Panc1 (cell line): Measurements from ENCODE around the gene EIF3B. TPM values are rescaled to one million over a fixed set of nuclear protein-coding genes. Genes with fewer than 3 reads are reported as not detected.

Experiments used
- ATAC-seq: fragments of 200-7000 bp; cut with Tn5 transposase; 2 replicates; pipeline ENCODE4 v1.9.1; 2020; ENCODE audit warnings: mild to moderate bottlenecking, moderate library complexity
- BruUV-seq: library from RNA; stranded (reverse); fragments of 400-500 nt; replicated peaks from 2 replicates; lab custom pipeline; 2021; lab: Mats Ljungman, UMichigan
- CTCF ChIA-PET: fragments of 300-600 bp; sonication (Branson Sonifier 250); formaldehyde crosslinking; loops from one replicate; lab custom pipeline; 2022; ENCODE audit warnings: antibody characterized with exemption; lab: Charles Lee
- POLR2A ChIA-PET: fragments of 300-600 bp; sonication (Branson Sonifier 250); formaldehyde crosslinking; loops from one replicate; lab custom pipeline; 2022; ENCODE audit warnings: antibody characterized with exemption; lab: Charles Lee
- DNase-seq: peaks from one replicate; pipeline ENCODE4 v3.0.0-alpha.2; 2010; ENCODE audit warnings: low read depth, low spot score
- H3K27ac ChIP-seq: 2 replicates; pipeline ENCODE4 v1.5.1; 2011; ENCODE audit warnings: mild to moderate bottlenecking, low read length, inconsistent platforms
- H3K27me3 ChIP-seq: fragments of 200-500 bp; sonication (Bioruptor generic); 2 replicates; pipeline ENCODE4 v1.6.0; 2014; ENCODE audit warnings: low read length, inconsistent platforms; ENCODE audit not compliant: control insufficient read depth, insufficient read depth
- H3K36me3 ChIP-seq: fragments of 200-500 bp; sonication (Bioruptor generic); 2 replicates; pipeline ENCODE4 v1.5.1; 2014; ENCODE audit warnings: inconsistent platforms, mild to moderate bottlenecking, low read length, moderate library complexity; ENCODE audit not compliant: control insufficient read depth, insufficient read depth
- H3K4me1 ChIP-seq: 2 replicates; pipeline ENCODE4 v1.5.1; 2011; ENCODE audit warnings: inconsistent platforms, mild to moderate bottlenecking, low read length, moderate library complexity; ENCODE audit not compliant: control insufficient read depth, insufficient read depth
- H3K4me3 ChIP-seq, 2 experiments: 2 replicates each; pipeline ENCODE4 v1.5.1; 2011 to 2012; ENCODE audit warnings: low read depth in 2 of 2, low read length in 2 of 2, mild to moderate bottlenecking in 2 of 2, inconsistent platforms in 1 of 2, moderate library complexity in 1 of 2
- H3K9me3 ChIP-seq: fragments of 200-500 bp; sonication (Bioruptor generic); 2 replicates; pipeline ENCODE4 v1.5.1; 2014; ENCODE audit warnings: low read depth, mild to moderate bottlenecking, inconsistent platforms, low read length, moderate library complexity; ENCODE audit not compliant: control insufficient read depth, insufficient read depth
- POLR2AphosphoS5 ChIP-seq: IDR thresholded peaks from 2 replicates; pipeline ENCODE4 v1.6.1; 2012; ENCODE audit warnings: mild to moderate bottlenecking, low read depth, low read length, moderate library complexity
- REST ChIP-seq, 2 experiments: IDR thresholded peaks; 2 replicates each; pipeline ENCODE4 v1.6.1; 2011 to 2012; ENCODE audit warnings: low read depth in 2 of 2, control low read depth in 1 of 2, low read length in 1 of 2, mild to moderate bottlenecking in 1 of 2, moderate library complexity in 1 of 2; ENCODE audit not compliant: insufficient read depth in 1 of 2
- SIN3A ChIP-seq: IDR thresholded peaks from 2 replicates; pipeline ENCODE4 v1.6.1; 2012; ENCODE audit warnings: low read depth, mild to moderate bottlenecking, low read length, moderate library complexity, borderline replicate concordance; ENCODE audit not compliant: insufficient read depth
- TCF7L2 ChIP-seq: IDR thresholded peaks from 2 replicates; pipeline ENCODE4 v1.6.1; 2011; ENCODE audit warnings: mild to moderate bottlenecking, low read depth, low read length, inconsistent platforms
- in situ Hi-C: cut with HindIII; loops from 2 replicates; pipeline ENCODE4 v1.10.0; 2016; ENCODE audit warnings: low sequenced_read_pairs, low pct_unique_long_range_greater_than_20kb
- intact Hi-C: fragments of 100-400 bp; cut with micrococcal nuclease; formaldehyde crosslinking; loops from one replicate; pipeline ENCODE4 v1.10.0; 2022; ENCODE audit not compliant: unreplicated experiment
- total RNA-seq: library from RNA; stranded (reverse); gene quantifications from one replicate; pipeline ENCODE4 v1.2.1, GENCODE V29; 2021; ENCODE audit not compliant: unreplicated experiment
- TF ChIP-seq, protein P1 (sequence below): fragments of 450-650 bp; IDR thresholded peaks from 2 replicates; pipeline ENCODE4 v1.5.1; 2017; ENCODE audit warnings: mild to moderate bottlenecking

The EIF3B gene
- total RNA-seq, 1 experiment from 2014 or later: 432 TPM

DNA sequence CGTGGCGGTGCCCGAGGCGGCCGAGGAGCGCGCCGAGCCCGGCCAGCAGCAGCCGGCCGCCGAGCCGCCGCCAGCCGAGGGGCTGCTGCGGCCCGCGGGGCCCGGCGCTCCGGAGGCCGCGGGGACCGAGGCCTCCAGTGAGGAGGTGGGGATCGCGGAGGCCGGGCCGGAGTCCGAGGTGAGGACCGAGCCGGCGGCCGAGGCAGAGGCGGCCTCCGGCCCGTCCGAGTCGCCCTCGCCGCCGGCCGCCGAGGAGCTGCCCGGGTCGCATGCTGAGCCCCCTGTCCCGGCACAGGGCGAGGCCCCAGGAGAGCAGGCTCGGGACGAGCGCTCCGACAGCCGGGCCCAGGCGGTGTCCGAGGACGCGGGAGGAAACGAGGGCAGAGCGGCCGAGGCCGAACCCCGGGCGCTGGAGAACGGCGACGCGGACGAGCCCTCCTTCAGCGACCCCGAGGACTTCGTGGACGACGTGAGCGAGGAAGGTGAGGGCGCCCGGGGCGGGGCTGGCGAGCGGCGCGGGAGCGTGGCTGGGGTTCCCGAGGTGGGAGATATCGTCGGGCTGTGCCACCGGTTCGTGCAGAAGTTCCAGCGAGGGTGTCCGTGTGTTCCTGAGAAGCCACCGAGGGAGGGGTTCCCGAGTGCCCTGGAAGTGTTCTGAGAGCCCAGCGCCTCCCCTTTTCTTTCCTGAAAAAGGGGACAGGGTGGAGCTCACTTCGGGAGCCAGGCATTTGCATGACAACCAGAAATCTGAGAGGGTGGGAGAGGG is 495 bp downstream of the EIF3B start:
- Histone ChIP-seq H3K4me3 (peak overlapping the region; percentile 64 to 98), H3K27me3 (no peaks in the 10 kb centered on the region), H3K4me1 (peaks cover 16% of the 10 kb centered on the region), H3K36me3 (peaks cover 16% of the 10 kb centered on the region), H3K9me3 (no peaks in the 10 kb centered on the region), H3K27ac (peak overlapping the region; percentile 89)
- POLR2A ChIA-PET: interaction anchor here (0.6 kb wide), 1 partner anchor 22 kb away, joined by 3 read pairs; no protein-coding TSS in a partner anchor
- intact Hi-C loops: no loop called here
- no TSS peak for BruUV-seq
- peak; percentile 49; the same call in 1 of the 2 replicates for TF ChIP-seq POLR2AphosphoS5
- no peak for TF ChIP-seq TCF7L2
- TF ChIP-seq, protein P1, sequence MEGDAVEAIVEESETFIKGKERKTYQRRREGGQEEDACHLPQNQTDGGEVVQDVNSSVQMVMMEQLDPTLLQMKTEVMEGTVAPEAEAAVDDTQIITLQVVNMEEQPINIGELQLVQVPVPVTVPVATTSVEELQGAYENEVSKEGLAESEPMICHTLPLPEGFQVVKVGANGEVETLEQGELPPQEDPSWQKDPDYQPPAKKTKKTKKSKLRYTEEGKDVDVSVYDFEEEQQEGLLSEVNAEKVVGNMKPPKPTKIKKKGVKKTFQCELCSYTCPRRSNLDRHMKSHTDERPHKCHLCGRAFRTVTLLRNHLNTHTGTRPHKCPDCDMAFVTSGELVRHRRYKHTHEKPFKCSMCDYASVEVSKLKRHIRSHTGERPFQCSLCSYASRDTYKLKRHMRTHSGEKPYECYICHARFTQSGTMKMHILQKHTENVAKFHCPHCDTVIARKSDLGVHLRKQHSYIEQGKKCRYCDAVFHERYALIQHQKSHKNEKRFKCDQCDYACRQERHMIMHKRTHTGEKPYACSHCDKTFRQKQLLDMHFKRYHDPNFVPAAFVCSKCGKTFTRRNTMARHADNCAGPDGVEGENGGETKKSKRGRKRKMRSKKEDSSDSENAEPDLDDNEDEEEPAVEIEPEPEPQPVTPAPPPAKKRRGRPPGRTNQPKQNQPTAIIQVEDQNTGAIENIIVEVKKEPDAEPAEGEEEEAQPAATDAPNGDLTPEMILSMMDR: no peak
- no peak; the same call in 1 of the 2 replicates for TF ChIP-seq SIN3A
- TF ChIP-seq REST (IDR thresholded peaks at IDR 0.05; ENCODE audit: insufficient read depth in 1 of 2, low read depth in 2 of 2, low read length in 1 of 2): no peak
- CTCF ChIA-PET: no interaction called here
- DNase-seq (no peak), ATAC-seq (peak; percentile 36)
- in situ Hi-C loops: no loop called here

DNA sequence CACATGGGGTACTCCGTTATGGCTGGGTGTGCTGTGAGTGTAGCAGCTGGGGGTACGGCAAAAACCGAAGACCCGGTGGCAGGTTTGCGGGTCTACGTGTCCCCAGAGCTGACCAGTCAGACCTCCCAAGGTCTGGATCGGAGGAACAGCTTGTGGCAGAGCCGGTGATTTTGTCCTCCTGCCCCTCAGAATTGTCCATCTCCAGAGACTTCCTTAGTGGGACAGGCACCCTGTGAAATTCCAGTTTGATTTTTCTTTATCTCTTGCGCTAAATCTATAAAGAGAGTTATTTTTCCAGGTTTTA is 1.0 kb downstream of the EIF3B start:
- intact Hi-C loops (no loop called here), in situ Hi-C loops (no loop called here)
- Histone ChIP-seq H3K27ac (peak overlapping the region; percentile 89), H3K9me3 (no peaks in the 10 kb centered on the region), H3K4me3 (peak overlapping the region; percentile 64 to 98), H3K27me3 (no peaks in the 10 kb centered on the region), H3K36me3 (peaks cover 21% of the 10 kb centered on the region), H3K4me1 (peaks cover 20% of the 10 kb centered on the region)
- ATAC-seq (no peak), DNase-seq (no peak)
- BruUV-seq: TSS peak; percentile 71
- TF ChIP-seq SIN3A (no peak), TCF7L2 (no peak), POLR2AphosphoS5 (no peak), REST (IDR thresholded peaks at IDR 0.05; ENCODE audit: insufficient read depth in 1 of 2, low read depth in 2 of 2, low read length in 1 of 2) (no peak)
- TF ChIP-seq, protein P1: no peak
- CTCF ChIA-PET: no interaction called here
- POLR2A ChIA-PET: interaction anchor here (0.6 kb wide), 1 partner anchor 22 kb away, joined by 3 read pairs; no protein-coding TSS in a partner anchor
